CD4-positive, alpha-beta memory T cell (primary cell): ENCODE results near the gene PTPRD. TPM values are rescaled to one million over a fixed set of nuclear protein-coding genes. Genes with fewer than 3 reads are reported as not detected.

Experiments
- CTCF ChIA-PET: fragments of 350-600 bp; sonication (Branson Sonifier 250); formaldehyde crosslinking; loops from one replicate; lab custom pipeline; 2021; ENCODE audit warnings: inconsistent platforms; ENCODE audit not compliant: partially characterized antibody; lab: Charles Lee
- POLR2A ChIA-PET: fragments of 350-600 bp; sonication (Branson Sonifier 250); formaldehyde crosslinking; loops from one replicate; lab custom pipeline; 2021; ENCODE audit not compliant: partially characterized antibody; lab: Charles Lee
- DNase-seq, 5 donors: peaks; one replicate each; pipeline versions ENCODE4 v3.0.0 to v3.0.0-alpha.2; 2020 to 2022; ENCODE audit warnings: mixed read lengths in 1 of 5
- H3K27ac ChIP-seq: one replicate; pipeline ENCODE4 v1.7.0; 2013; ENCODE audit warnings: low read depth, low read length
- H3K27me3 ChIP-seq: 2 replicates; pipeline ENCODE4 v1.7.0; 2013; ENCODE audit warnings: mild to moderate bottlenecking, low read length, moderate library complexity; ENCODE audit not compliant: insufficient read depth
- H3K36me3 ChIP-seq: 2 replicates; pipeline ENCODE4 v1.7.0; 2013; ENCODE audit warnings: mild to moderate bottlenecking, low read length, moderate library complexity; ENCODE audit not compliant: insufficient read depth
- H3K4me1 ChIP-seq: 2 replicates; pipeline ENCODE4 v1.7.0; 2013; ENCODE audit warnings: mild to moderate bottlenecking, low read length, moderate library complexity; ENCODE audit not compliant: insufficient read depth
- H3K4me3 ChIP-seq, 2 donors: one replicate each; pipeline ENCODE4 v1.7.0; 2013; ENCODE audit warnings: low read length in 2 of 2, mild to moderate bottlenecking in 1 of 2
- H3K9me3 ChIP-seq, 2 donors: one replicate each; pipeline ENCODE4 v1.7.0; 2013; ENCODE audit warnings: low read length in 2 of 2, control low read depth in 1 of 2; ENCODE audit not compliant: control insufficient read depth in 1 of 2
- H3K27ac Mint-ChIP-seq, 7 donors: one replicate each; pipeline ENCODE4 v1.8.0; 2020 to 2021; ENCODE audit warnings: mixed read lengths in 7 of 7, mild to moderate bottlenecking in 6 of 7, inconsistent platforms in 3 of 7, moderate library complexity in 3 of 7
- H3K27me3 Mint-ChIP-seq, 2 donors: one replicate each; pipeline ENCODE4 v1.8.0; 2020 to 2021; ENCODE audit warnings: mixed read lengths in 2 of 2
- H3K36me3 Mint-ChIP-seq, 2 donors: one replicate each; pipeline ENCODE4 v1.8.0; 2020 to 2021; ENCODE audit warnings: mixed read lengths in 2 of 2, inconsistent platforms in 1 of 2, mild to moderate bottlenecking in 1 of 2
- H3K4me1 Mint-ChIP-seq, 4 donors: one replicate each; pipeline ENCODE4 v1.8.0; 2020 to 2021; ENCODE audit warnings: mixed read lengths in 4 of 4, mild to moderate bottlenecking in 1 of 4
- H3K4me3 Mint-ChIP-seq, 8 donors: one replicate each; pipeline ENCODE4 v1.8.0; 2020 to 2021; ENCODE audit warnings: mixed read lengths in 8 of 8, mild to moderate bottlenecking in 7 of 8, moderate library complexity in 6 of 8, inconsistent platforms in 3 of 8
- H3K9me3 Mint-ChIP-seq, 8 donors: one replicate each; pipeline ENCODE4 v1.8.0; 2020 to 2021; ENCODE audit warnings: mixed read lengths in 8 of 8, mild to moderate bottlenecking in 5 of 8, inconsistent platforms in 3 of 8, moderate library complexity in 1 of 8
- intact Hi-C: fragments of 100-400 bp; cut with micrococcal nuclease; formaldehyde crosslinking; loops from one replicate; pipeline ENCODE4 v1.15.1; 2023
- polyA plus RNA-seq, 2 donors: library from polyadenylated mRNA; unstranded; fragments of 300-500 nt; fragmentation: Illumina TruSeq; gene quantifications; one replicate each; pipeline ENCODE4 v1.2.3, GENCODE V29; 2021
- total RNA-seq, 2 experiments: library from RNA; stranded (reverse); gene quantifications; one replicate each; pipeline ENCODE4 v1.2.3, GENCODE V29; 2021

Gene PTPRD
- total and polyA plus RNA-seq, 4 experiments from 2014 or later = not detected

DNA sequence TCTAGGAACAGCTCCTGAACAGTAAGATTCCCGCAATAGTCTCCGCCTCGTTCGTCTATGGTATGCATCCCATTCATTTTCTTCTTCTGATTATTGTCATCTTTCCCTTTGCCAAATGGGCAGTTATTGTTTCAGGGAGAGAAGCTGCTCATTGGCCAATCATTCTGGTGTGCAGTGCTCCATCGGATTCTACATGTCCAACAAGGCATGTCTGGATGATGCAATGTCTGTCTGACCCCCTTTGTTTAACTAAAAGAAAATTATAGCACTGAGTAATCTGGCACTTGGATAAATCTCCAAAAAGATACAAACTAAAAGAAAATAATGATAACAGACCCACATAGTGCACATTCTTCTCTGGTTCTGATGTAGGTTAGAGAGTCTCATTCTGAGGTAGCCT, 2297.6 kb downstream of the PTPRD start:
- ChIA-PET CTCF (no interaction called here), POLR2A (no interaction called here)
- no peak for DNase-seq
- peaks cover 1 to 8% of the 10 kb centered on the region in 2 donors for H3K27me3 Mint-ChIP-seq
- H3K9me3 Mint-ChIP-seq = peaks cover 0 to 7% (median 2%) of the 10 kb centered on the region in 8 donors
- intact Hi-C loops = no loop called here
- no peaks in the 10 kb centered on the region for H3K4me1 Mint-ChIP-seq
- Histone ChIP-seq H3K9me3 (no peaks in the 10 kb centered on the region), H3K4me1 (no peaks in the 10 kb centered on the region), H3K4me3 (no peak overlapping the region), H3K27ac (no peak overlapping the region), H3K27me3 (no peaks in the 10 kb centered on the region), H3K36me3 (no peaks in the 10 kb centered on the region)
- no peaks in the 10 kb centered on the region for H3K36me3 Mint-ChIP-seq
- no peak overlapping the region for H3K4me3 Mint-ChIP-seq
- H3K27ac Mint-ChIP-seq = no peak overlapping the region

DNA sequence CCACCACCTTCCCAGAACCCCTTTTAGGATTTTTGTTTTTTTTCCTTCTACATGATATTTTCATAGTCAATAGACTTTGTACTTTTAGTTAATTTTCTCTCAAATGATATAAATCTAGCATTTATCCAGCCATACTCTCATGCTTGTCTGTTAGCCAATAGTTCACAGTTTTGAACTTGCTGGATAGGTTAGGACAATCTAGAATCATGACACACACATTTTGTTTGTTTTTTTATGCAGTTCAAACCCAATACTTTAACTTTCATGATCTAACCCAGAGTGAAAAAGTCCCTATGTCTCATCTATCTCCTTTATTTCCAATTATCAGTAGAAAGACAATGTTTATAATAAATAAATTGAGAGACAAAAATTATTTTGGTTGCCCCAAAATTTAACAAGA, 2303.5 kb downstream of the PTPRD start:
- Mint-ChIP-seq H3K36me3 (no peaks in the 10 kb centered on the region), H3K4me1 (no peaks in the 10 kb centered on the region), H3K27me3 (peaks cover 3 to 5% of the 10 kb centered on the region in 2 donors), H3K27ac (no peak overlapping the region), H3K9me3 (peaks cover 0 to 26% (median 18%) of the 10 kb centered on the region in 8 donors), H3K4me3 (no peak overlapping the region)
- H3K4me1 ChIP-seq = no peaks in the 10 kb centered on the region
- DNase-seq = no peak
- no peak overlapping the region for H3K4me3 ChIP-seq
- ChIA-PET CTCF (no interaction called here), POLR2A (no interaction called here)
- intact Hi-C loops = no loop called here
- H3K27ac ChIP-seq = no peak overlapping the region
- no peaks in the 10 kb centered on the region for H3K9me3 ChIP-seq
- H3K27me3 ChIP-seq = no peaks in the 10 kb centered on the region
- H3K36me3 ChIP-seq = no peaks in the 10 kb centered on the region

DNA sequence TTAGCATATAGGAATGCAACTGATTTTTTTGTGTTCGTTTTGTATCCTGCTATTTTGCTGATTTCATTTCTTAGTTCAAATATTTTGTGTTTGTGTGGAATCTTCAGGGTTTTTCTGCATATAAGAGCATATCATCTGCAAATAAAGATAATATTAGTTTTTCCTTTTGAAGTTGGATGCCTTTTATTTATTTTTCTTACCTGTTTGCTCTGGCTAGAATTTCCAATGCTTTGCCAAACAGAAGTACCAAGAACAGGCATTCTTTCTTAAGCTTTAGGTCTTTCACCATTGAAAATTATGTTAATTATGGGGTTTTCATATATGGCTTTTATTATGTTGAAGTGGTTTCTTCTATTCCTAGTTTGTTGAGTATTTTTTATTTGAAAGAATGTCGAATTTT, 2308.1 kb downstream of the PTPRD start:
- no peak for DNase-seq
- no peaks in the 10 kb centered on the region for H3K36me3 ChIP-seq
- Mint-ChIP-seq H3K27ac (no peak overlapping the region), H3K9me3 (peaks cover 0 to 27% (median 14%) of the 10 kb centered on the region in 8 donors), H3K4me1 (no peaks in the 10 kb centered on the region), H3K36me3 (no peaks in the 10 kb centered on the region), H3K27me3 (peaks cover 0 to 3% of the 10 kb centered on the region in 2 donors), H3K4me3 (no peak overlapping the region)
- H3K4me3 ChIP-seq = no peak overlapping the region
- no peak overlapping the region for H3K27ac ChIP-seq
- CTCF ChIA-PET = no interaction called here
- intact Hi-C loops = no loop called here
- no peaks in the 10 kb centered on the region for H3K27me3 ChIP-seq
- H3K9me3 ChIP-seq = no peaks in the 10 kb centered on the region
- POLR2A ChIA-PET = no interaction called here
- no peaks in the 10 kb centered on the region for H3K4me1 ChIP-seq

- H3K36me3 ChIP-seq = no peaks in the 10 kb centered on the region
- ChIA-PET CTCF (no interaction called here), POLR2A (no interaction called here)
- intact Hi-C loops = no loop called here
- no peaks in the 10 kb centered on the region for H3K9me3 ChIP-seq
- no peak overlapping the region for H3K4me3 ChIP-seq
- Mint-ChIP-seq H3K27me3 (no peaks in the 10 kb centered on the region), H3K4me3 (no peak overlapping the region), H3K9me3 (peaks cover 0 to 8% (median 0%) of the 10 kb centered on the region in 8 donors), H3K27ac (no peak overlapping the region), H3K36me3 (no peaks in the 10 kb centered on the region), H3K4me1 (peaks cover 0 to 1% (median 0%) of the 10 kb centered on the region in 4 donors)
- H3K27ac ChIP-seq = no peak overlapping the region
- no peaks in the 10 kb centered on the region for H3K27me3 ChIP-seq
- DNase-seq = no peak
- no peaks in the 10 kb centered on the region for H3K4me1 ChIP-seq
These were observed 2311.5 kb downstream of the PTPRD start for GRCh38 chr9:8301296-8301695.

DNA sequence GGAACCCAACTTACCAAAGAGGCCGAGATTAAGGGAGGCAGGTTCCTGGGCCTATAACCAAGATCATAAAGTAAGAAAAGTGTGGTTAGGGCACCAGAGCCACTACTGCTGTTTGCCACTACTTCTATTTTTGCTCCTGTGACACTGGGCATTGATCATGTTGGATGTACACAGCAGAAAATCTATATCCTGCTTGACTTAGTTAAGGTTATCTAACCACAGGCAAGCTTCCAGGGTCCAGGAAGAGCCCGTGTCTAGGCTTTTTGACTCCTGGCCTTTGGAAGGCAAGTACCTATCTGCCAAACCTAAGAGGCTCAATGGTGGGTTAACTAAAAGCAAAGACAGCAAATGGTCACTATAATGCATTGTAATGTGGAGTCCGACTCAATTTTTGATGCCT, 2315.8 kb downstream of the PTPRD start:
- CTCF ChIA-PET = no interaction called here
- no peak overlapping the region for H3K27ac Mint-ChIP-seq
- POLR2A ChIA-PET = no interaction called here
- H3K9me3 ChIP-seq = no peaks in the 10 kb centered on the region
- H3K9me3 Mint-ChIP-seq = no peaks in the 10 kb centered on the region
- DNase-seq = no peak
- H3K36me3 ChIP-seq = no peaks in the 10 kb centered on the region
- H3K27ac ChIP-seq = no peak overlapping the region
- no peak overlapping the region for H3K4me3 ChIP-seq
- H3K36me3 Mint-ChIP-seq = no peaks in the 10 kb centered on the region
- H3K27me3 Mint-ChIP-seq = peaks cover 0 to 1% of the 10 kb centered on the region in 2 donors
- no peaks in the 10 kb centered on the region for H3K4me1 ChIP-seq
- peaks cover 0 to 1% (median 0%) of the 10 kb centered on the region in 4 donors for H3K4me1 Mint-ChIP-seq
- intact Hi-C loops = no loop called here
- H3K4me3 Mint-ChIP-seq = no peak overlapping the region
- no peaks in the 10 kb centered on the region for H3K27me3 ChIP-seq

- H3K9me3 ChIP-seq = no peaks in the 10 kb centered on the region
- no peaks in the 10 kb centered on the region for H3K4me1 ChIP-seq
- H3K9me3 Mint-ChIP-seq = peaks cover 0 to 2% (median 0%) of the 10 kb centered on the region in 8 donors
- H3K27me3 Mint-ChIP-seq = peaks cover 0 to 1% of the 10 kb centered on the region in 2 donors
- H3K27me3 ChIP-seq = no peaks in the 10 kb centered on the region
- no peak for DNase-seq
- H3K4me3 ChIP-seq = no peak overlapping the region
- H3K4me1 Mint-ChIP-seq = no peaks in the 10 kb centered on the region
- H3K4me3 Mint-ChIP-seq = no peak overlapping the region
- H3K27ac ChIP-seq = no peak overlapping the region
- POLR2A ChIA-PET = no interaction called here
- intact Hi-C loops = no loop called here
- CTCF ChIA-PET = no interaction called here
- no peaks in the 10 kb centered on the region for H3K36me3 ChIP-seq
- no peaks in the 10 kb centered on the region for H3K36me3 Mint-ChIP-seq
- no peak overlapping the region for H3K27ac Mint-ChIP-seq
These were observed 2320.1 kb downstream of the PTPRD start for GRCh38 chr9:8292657-8293056.

DNA sequence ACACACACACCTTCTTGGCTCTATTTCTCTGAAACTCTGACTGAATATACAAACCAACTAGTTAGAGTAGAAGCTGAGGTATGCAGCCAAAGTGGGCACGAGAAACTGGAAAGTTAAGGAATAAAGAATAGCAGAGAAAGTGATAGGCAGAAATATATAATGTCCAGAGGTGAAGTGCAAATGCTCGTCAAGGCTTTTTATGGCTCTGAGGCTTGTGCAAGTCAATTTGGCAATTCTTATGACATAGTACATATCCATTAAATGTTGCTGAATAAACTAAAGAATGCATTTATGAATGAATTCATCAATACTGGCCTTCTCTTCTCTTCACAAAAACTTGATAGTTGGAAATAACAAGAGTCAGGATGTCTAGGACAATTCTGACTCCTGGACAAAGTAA, 2323.1 kb downstream of the PTPRD start:
- Histone ChIP-seq H3K27ac (no peak overlapping the region), H3K4me1 (no peaks in the 10 kb centered on the region), H3K36me3 (no peaks in the 10 kb centered on the region), H3K4me3 (no peak overlapping the region), H3K9me3 (no peaks in the 10 kb centered on the region), H3K27me3 (no peaks in the 10 kb centered on the region)
- DNase-seq = no peak
- POLR2A ChIA-PET = no interaction called here
- no peaks in the 10 kb centered on the region for H3K36me3 Mint-ChIP-seq
- no peak overlapping the region for H3K4me3 Mint-ChIP-seq
- no peak overlapping the region for H3K27ac Mint-ChIP-seq
- intact Hi-C loops = no loop called here
- H3K27me3 Mint-ChIP-seq = peaks cover 0 to 1% of the 10 kb centered on the region in 2 donors
- H3K9me3 Mint-ChIP-seq = peaks cover 0 to 2% (median 0%) of the 10 kb centered on the region in 8 donors
- CTCF ChIA-PET = no interaction called here
- no peaks in the 10 kb centered on the region for H3K4me1 Mint-ChIP-seq

DNA sequence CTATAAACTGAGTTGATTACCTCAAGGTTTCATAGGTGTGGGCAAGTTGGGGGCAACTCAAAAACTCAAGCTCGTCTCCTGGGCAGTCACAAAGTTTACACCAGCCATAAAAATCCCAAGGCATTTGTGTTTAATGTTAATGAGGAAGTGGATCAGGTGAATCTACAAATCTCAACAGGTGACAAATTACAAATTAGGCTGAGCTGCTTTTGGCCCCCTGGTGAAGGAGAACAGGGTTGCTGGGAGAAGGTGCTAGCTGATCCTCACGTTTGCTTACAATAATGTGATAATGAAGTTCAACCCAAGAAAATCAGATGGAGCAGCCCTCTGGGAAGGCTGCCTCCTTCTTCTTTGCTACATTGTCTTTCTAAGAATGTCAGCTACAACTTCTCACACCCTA, 2324.8 kb downstream of the PTPRD start:
- ChIA-PET CTCF (no interaction called here), POLR2A (no interaction called here)
- H3K4me3 Mint-ChIP-seq = no peak overlapping the region
- intact Hi-C loops = no loop called here
- DNase-seq = no peak
- peaks cover 0 to 2% (median 0%) of the 10 kb centered on the region in 8 donors for H3K9me3 Mint-ChIP-seq
- Histone ChIP-seq H3K36me3 (no peaks in the 10 kb centered on the region), H3K27me3 (no peaks in the 10 kb centered on the region), H3K9me3 (no peaks in the 10 kb centered on the region), H3K27ac (no peak overlapping the region), H3K4me3 (no peak overlapping the region), H3K4me1 (no peaks in the 10 kb centered on the region)
- no peaks in the 10 kb centered on the region for H3K27me3 Mint-ChIP-seq
- no peaks in the 10 kb centered on the region for H3K4me1 Mint-ChIP-seq
- no peaks in the 10 kb centered on the region for H3K36me3 Mint-ChIP-seq
- H3K27ac Mint-ChIP-seq = no peak overlapping the region
